SHP77 treated with DMSO at 0.1 percent for 48 hours (cell line): Measurements from ENCODE around the gene CFAP20.

ENCODE experiments used
- DNase-seq: peaks from one replicate; lab custom pipeline; 2025; lab: John Stamatoyannopoulos, UW

CFAP20 gene

DNA sequence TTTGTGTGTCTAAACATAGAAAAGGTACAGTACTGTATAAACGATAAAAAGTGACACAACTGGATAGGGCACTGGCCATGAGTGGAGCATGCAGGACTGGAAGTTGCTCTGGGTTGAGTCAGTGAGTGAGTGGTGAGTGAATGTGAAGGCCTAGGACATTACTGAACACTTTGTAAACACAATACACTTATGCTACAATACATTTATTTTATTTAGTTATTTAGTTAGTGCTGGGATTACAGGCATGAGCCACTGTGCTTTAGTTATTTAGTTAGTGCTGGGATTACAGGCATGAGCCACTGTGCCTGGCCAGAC is 4.6 kb downstream of the CFAP20 start:
- DNase-seq: no peak

DNA sequence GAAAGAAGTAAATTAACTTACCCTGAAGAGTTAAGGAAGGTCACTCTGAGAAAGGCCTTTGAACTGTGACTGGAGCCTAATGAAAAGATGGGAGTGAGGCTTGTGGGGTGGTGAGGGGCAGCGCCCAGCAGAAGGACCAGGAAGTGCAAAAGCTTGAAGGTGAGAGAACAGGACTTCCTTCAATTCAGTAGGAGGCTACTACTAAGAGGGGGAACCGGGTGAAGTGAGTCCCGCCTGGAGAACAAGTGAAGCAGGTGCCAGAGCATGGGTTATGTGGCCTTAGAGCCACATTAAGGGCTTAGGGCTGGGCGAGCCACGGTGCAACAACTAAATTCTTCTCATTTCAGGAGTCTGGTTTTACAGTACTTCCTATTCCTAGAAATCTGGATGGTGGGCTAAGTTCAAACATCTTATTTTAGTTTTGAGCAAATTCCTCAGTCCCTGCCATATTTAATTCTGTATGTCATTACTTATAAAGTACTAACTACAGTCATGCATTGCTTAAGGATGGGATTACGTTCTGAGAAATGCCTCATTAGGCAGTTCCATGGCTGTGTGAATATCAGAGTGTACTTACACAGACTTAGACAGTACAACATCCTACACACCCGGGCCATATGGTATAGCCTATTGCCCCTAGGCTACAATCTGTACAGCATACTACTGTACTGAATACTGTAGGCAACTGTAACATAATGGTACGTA is 5.1 kb downstream of the CFAP20 start:
- no peak for DNase-seq

DNA sequence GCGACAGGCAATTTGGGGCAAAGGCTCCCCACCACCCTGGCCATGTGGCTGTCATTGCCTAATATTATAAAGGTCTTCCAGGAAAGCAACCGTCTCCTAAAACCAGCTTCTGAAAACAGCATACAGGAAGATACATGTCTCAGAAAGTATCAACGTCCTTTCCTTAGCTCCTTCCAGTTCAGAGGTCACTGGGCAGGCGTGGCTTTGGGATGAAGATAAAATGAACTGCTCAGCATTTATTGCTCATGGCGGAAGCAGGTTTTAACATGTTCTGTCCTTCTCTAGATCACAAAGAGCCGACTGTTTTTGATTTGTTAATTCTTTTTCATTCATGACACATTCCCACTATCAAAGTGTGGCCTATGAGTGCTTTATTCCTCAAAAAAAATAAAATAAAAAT is 8.0 kb downstream of the CFAP20 start:
- DNase-seq: no peak

DNA sequence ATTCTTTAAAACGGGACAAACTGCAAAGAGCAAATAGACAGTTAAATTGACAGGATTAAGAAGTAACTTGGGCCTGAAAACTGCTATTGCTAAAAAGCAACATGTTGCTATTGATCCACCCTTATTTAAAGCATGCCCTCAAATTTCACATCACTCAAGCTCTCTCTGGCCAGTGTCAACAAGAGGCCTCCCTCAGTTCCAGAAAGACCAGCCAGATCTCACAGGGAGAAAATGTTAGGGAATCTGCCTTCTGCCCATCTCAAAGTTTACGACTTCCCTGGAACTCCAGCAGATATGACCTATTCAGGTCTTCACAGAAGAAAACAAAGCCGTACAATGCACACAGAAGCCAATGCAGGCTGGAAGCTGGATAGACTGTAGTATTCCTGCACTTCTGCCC is 8.9 kb downstream of the CFAP20 start:
- no peak for DNase-seq

DNA sequence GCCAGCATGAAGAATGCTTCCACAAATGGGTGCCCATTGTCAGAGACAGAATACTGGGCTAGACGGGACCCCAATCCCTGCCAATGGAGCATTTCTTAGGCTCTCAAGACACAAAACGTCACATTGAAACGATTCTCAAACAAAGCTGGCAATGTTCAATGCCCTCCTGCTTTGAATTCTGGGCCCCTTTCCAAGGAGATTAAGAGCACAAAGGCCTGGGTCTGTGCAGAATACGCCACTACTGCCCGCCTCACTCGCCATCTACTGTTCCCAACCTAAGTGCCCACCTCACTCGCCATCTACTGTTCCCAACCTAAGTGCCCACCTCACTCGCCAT is 9.7 kb downstream of the CFAP20 start:
- DNase-seq: no peak

DNA sequence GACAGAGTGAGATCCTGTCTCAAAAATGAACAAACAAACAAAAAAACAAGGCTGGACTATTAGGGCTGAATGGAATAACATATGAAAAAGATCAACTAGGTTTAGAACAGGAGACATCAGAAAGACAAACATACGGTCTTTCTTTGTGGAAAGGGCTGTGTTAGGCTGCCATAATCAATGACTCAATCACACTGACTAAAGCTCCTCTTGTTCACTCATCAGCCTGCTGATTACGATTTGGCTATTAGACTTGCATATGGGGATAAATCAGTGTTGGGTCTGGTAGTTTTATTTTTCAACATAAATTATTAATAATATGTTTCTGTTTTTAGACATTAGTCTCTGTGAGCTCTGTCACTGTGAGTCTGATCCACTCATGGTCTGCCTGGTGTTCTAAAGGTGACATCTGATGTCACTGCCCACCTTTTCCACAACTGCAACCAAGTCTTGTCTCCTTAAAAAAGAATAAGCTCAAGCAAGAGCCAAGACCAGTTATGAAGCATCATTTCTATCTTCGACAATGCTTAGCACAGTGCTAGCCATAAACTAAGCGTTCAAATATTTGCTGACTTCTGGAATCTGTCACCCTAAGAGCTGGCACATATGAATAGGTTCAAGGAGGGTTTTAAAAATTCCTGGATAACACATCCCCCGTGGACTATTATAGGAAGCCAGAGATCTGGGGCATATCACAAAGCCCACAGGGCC is 10.2 kb downstream of the CFAP20 start:
- no peak for DNase-seq

DNA sequence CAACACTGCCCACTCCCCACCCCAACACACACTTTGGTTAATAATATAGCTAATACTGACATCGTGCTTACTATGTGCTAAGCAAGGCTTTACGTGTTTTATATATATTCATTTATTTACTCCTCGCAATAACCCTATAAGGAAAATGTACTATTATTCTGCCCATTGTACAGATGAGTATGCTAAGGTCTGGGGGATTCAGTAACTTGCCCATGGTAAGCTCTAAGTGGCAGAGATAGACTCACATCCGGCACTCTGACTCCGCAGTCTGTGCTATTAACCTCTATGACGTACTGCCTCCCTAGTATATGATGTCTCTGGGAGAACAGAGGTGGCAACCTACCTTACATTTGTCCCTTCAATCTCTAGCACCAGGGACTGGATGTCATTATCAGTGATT is 12.7 kb downstream of the CFAP20 start:
- DNase-seq: no peak

DNA sequence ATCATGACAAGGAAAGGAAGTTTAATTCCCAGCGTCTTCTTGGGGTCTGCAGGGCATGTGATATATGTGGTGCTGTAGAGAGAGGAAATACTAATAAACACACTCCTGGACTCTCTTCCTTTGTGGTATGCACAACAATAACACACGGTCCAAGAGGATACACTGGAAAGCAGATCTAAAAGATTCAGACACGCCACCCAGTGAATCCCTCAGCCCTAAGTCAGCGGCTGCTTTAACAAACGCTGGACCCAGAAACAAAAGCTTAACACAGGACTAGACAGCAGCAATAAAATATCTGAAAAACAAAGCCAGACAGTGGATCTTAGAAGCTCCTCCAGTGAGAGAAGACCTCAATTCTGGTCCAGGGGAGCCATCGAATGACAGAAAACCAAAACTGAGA is 13.1 kb downstream of the CFAP20 start:
- no peak for DNase-seq

DNA sequence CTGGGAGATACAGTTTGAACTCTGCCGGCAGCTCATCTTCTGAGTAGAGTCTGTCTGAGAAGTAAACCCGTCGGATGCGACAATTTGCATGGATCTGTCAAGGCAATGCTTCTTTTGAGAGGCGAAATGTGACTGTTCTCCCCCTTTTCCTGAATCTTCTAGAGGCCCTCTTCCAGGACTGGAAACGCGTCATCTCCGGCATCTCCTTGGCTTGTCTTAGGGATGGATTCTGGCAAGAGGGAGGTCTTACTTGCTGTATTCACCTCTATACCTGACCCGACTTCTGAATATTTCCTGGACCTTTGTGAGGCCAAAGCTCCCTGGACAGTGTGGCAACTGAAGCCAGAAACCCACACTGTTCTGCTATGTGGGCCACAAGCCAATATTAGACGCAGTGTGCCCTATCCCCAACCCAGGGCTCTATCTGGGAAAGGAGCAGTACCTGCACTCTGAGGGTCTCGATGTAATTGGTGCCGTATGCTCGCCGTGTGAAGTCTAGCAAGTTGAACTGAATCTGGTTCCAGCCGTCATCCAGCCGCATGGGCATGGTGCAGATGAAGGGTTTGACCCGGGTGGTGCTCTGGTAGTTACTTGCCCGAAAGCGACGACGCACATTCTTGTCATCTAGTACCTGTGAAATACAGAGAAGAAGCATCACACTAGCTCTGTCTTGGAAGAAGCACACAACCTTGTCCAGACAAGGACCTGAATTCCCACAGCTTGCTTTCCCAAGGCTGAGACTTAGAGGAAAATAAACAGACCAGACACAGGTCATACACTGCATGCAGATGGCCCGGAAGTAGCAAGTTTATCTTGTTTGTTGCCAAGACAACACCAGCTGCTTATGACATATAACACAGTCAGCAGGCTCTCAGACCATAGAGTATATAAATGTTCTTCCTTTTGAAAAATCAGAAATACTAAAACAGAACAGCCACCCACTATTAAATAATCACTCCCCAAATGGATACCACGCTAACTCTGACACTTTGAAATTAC is 14.1 kb downstream of the CFAP20 start:
- DNase-seq: no peak

DNA sequence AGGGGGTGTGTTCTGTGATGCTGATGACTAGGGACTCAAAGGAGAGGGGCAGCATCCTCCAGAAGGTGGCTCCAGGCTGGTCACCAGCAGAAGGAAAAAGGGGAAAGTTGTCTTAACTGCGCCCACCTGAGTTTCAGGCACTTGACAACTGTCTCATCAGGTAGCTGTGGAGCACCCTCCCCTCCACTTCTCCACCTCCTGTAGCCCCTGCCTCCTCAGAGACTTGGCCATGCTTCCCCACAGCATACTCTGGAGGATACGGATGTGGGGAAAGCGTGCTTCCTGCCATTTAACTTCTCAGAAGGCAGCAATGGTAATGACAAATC is 17.9 kb downstream of the CFAP20 start:
- no peak for DNase-seq

DNA sequence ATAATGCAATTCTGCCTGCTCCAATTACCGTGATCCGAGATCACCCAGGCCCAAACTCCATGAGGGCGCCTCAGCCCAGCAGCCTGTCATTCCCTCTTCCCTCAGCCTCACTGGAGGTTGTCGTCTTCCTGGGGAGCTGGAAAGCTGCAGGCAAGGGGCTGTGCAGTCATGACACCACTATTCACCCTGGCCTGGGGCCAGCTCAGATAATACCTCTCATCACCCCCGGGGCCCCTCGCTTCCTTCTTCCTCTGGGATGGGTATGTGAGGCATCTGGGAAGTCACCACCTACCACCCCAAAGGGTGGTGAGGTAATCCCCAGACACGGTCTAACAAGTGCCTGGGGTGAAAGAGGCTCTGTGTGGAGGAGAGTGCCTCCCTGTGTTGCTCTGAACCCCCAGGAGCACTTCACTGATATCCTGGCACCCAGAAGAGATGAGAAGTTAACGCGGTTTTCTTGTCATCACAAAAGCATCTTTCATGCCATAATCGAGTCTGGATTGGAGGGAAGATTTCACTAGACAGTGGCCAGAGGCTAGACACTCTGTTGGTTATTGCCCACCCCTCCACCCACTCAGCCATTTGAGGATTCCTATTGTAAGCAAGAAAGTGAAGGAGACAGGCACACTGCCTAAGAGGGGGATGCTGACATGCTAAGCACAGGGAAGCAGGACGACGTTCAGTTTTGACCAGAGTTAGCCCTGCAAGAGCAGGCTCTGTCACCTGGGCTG is 18.4 kb downstream of the CFAP20 start:
- DNase-seq: no peak

DNA sequence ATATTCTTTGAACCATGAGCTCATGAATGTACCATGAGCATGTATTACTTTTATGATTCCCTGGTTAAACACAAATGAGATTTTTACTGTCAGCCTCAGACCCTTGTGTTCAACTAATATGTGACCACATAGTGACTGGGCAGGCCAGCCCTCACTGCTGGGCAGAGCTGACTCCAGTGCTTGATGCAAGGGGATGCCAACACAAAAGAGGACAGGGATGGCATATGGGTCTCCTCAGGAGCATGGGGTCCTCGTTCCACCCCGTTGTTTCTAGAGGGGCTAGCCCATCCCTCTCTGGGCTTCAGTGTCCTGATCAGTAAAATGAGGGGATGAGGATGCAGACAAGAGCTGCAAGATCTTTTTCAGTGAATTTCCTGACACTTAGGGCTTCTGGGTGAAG is 19.3 kb downstream of the CFAP20 start:
- DNase-seq: no peak

DNA sequence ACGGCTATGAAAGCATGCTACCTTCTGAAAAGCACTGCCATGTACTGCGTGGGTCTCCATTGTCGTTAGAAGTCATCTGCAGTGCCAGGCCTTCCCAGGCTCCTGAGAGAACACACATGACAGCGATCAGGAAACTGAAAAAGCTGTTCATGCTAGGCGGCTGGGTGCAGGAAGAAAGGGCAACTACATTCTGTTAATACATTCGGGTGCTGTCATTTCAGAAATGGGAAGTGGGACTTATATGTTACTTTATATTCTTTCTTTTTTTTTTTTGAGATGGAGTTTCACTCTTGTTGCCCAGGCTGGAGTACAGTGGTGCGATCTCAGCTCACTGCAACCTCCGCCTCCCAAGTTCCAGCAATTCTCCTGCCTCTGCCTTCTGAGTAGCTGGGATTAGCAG is 19.9 kb downstream of the CFAP20 start:
- DNase-seq: no peak

DNA sequence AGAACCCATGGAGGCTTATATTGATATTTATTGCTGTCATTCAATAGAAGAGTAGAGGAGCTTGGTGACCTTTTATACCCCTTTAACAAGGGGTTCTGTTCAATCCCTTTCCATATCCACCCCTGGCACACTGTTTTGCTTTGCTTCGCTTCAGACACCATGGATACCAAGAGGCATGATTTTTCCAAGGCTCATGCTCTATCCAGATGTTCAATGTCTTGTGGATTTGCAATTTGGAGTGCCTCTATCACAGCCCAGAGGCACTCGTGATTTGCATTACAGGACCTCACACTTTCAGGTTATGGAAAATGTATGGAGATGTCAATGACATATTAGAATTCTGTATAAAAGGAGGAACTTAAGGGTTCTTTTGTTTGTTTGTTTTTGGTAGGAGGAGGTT is 21.5 kb downstream of the CFAP20 start:
- DNase-seq: no peak

DNA sequence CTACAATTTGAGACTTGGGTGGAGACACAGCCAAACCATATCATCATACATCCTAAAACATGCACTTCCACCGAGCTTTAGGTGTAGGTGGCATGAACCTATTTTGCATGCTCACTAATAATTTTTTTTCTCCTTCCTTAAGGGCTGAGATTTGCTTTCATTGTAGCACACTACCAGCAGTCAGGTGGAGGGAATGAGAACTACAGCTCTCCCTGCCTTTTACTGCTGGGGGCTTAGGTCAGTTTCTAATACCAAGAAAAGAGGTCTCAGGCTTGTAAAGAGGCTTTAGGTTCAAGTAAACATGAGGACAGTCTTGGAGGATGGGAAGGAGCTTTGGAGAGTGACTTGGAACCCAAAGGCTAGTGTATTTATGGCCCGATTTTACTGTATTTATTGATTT is 22.0 kb downstream of the CFAP20 start:
- no peak for DNase-seq

DNA sequence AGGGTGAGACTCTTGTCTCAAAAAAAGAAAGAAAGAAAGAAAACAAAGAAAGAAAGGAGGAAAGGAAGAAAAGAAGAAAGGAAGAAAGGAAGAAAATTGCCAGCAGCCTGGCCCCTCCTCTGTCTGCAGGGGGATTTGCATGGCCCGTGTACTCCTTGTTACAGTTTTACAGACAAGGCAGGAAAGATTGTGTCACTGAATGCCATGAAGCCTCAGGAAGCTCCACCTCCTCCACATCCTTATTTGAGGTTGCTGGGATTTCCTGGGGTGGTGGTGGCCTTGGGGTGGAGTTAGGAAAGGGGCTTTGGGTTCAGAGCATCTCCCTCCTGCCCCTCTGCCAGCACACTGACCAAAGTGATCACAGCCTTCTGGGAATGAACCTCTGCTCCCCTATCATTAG is 23.6 kb downstream of the CFAP20 start:
- no peak for DNase-seq

DNA sequence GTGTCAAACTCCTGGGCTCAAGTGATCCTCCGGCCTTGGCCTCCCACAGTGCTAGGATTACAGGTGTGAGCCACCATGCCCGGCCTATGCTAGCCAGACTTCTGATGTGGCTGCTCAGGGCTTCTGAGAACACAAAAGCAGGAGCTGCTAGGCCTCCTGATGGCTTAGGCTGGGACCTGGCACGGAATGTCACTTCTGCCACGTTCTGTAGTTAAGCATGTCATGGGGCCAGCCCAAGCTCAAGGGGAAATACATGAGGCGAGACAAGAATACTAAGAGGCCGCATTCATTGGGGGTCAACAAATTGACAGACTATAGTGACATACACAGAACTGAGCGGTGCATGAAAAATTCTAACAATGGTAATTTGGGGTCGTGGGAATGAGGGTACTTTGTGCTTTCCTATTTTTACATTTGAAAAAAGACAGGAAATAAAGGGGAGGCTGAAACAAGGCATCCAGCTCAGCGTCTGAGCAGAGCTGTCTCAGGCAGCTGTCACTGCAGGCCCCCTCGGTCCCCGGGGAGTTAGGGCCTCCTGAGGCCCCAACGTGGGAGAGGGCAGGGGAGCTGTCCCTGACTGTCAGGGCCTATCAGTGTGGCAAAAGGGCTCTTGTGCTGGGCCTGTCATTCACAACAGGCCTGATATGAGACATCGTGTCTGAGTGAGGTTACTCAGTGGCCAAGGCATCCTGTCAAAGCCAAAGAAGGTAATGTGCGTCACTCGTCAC is 26.4 kb downstream of the CFAP20 start:
- DNase-seq: no peak

DNA sequence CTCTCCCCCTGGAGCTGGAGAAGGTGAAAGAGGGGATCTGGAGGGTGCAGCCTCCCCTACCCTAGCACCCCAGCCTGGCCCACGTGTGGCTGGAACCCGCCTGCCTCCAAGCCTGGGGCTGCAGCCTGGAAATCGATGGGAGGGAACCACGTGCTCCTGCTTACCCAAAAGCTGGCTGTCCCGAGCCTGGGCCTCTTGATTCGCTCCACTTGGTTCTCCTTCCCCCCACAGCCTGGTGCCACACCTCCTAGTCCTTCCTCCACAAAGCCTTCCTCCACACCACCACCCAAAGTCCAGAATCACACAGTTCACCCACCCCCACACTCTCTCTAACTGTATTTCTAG is 29.3 kb downstream of the CFAP20 start:
- DNase-seq: no peak

DNA sequence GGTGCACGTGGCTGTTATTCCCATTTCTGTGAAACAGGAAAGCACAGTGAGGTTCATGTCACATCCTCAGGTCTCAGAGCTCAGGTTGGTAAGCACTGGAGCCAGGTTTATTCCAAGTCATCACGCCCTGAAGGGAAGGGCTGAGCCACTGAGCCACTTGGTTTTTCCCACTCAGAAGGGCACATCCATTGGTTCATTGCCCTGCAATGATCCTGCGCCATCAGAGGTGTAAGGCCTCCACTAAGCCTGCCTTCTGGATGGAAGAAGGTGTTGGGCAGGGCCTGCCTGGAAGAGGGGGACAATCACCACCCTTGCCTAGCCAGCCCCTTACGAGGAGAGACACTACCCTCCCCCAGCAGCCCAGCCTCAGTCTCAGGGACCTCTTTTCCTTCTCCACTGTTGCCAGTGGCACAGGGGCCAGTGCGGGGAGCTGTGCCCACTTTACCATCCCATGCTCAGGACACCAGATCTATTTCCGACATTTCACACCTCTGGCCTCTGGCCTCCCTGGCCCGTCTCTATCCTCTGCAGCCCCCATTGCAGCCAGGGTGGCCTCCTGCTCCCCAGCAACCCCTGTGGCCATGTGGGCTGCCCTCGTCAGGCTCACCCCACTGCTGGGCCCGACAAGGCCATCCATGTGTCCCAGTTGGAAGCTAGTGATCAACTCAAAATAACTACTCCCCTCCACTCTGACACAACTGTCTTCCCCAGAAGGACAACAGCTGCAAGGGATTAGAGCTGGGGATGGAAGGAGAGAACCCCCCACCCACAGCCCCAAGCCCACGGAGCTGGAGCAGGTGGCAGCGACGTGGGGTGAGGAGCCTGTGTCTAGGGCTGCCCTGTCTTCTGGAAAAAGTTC is 29.9 kb downstream of the CFAP20 start:
- no peak for DNase-seq

DNA sequence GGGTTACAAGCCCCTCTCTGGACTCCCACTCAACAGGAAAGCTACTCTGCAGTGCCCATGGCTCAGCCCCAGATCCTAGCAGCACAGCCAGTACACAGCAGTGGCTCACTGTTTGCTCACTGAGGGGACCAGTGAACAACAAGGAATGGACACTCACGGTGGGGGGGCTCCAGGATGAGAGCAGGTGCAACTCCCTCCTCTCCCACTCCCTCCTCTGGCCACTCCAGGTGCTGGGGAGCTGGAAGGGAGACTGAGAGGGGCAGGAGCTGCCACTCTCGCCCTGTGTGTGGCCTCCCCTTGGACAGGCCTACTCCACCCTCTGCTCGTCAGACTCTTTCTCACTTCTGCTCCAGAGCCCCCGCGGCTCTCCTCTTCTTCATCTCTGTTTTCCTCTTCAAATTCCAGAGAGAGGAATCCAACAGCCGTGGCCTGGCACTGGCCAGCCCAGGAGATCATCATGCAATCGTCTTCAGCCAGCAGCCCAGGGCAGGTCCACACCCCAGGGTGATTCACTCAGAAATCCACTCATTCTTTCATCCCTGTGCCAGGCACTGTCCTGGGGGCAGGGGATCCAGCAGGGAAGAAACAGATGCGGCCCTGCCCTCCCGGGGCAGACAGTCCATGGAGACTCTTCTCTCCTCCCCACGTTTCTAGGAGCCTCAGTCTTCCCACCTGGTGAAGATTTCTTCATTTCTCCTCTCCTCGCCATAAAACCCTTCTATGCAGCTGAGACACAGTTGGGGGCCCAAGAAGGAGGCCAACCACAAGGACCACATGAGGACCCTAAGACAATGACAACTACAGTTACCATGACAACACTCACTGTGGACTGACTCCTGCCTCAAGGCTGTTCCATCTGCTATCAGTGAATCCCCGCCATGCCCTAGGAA is 30.7 kb downstream of the CFAP20 start:
- DNase-seq: no peak
